Natural killer cell (primary cell): ENCODE data around the gene TNIP3. TPM values are rescaled to one million over a fixed set of nuclear protein-coding genes. Genes with fewer than 3 reads are reported as not detected.
A peak's percentile ranks its signal among the peaks of the same experiment; 100 is the strongest.

Source experiments
- ATAC-seq, 3 donors: fragments of 150-1000 bp in 2 of 3; fragments of 200-7000 bp in 1 of 3; cut with Tn5 transposase; 1 replicate in 1 of 3; 2 replicates in 2 of 3; pipeline ENCODE4 v1.10.0; 2021; ENCODE audit warnings: mild to moderate bottlenecking in 2 of 3, moderate library complexity in 2 of 3
- DNase-seq, 2 donors: peaks; one replicate each; pipeline versions ENCODE4 v3.0.0 to v3.0.0-alpha.2; 2013 to 2021; ENCODE audit warnings: mixed read lengths in 1 of 2
- H3K27ac ChIP-seq: one replicate; pipeline ENCODE4 v1.5.1; 2013; ENCODE audit warnings: mild to moderate bottlenecking, low read length
- H3K27me3 ChIP-seq: one replicate; pipeline ENCODE4 v1.6.1; 2013; ENCODE audit warnings: low read length; ENCODE audit not compliant: control insufficient read depth, insufficient read depth
- H3K36me3 ChIP-seq: one replicate; pipeline ENCODE4 v1.6.1; 2013; ENCODE audit warnings: low read length; ENCODE audit not compliant: control insufficient read depth, insufficient read depth
- H3K4me1 ChIP-seq: one replicate; pipeline ENCODE4 v1.6.1; 2013; ENCODE audit warnings: low read length; ENCODE audit not compliant: control insufficient read depth, insufficient read depth
- H3K4me3 ChIP-seq: one replicate; pipeline ENCODE4 v1.5.1; 2013; ENCODE audit warnings: low read length
- H3K9me3 ChIP-seq: one replicate; pipeline ENCODE4 v1.6.1; 2013; ENCODE audit warnings: low read length; ENCODE audit not compliant: control insufficient read depth, insufficient read depth
- H3K27ac Mint-ChIP-seq, 2 donors: one replicate each; pipeline ENCODE4 v1.8.0; 2022; ENCODE audit warnings: mild to moderate bottlenecking in 2 of 2, mixed read lengths in 2 of 2, moderate library complexity in 1 of 2
- H3K27me3 Mint-ChIP-seq, 2 donors: one replicate each; pipeline ENCODE4 v1.8.0; 2022; ENCODE audit warnings: low read depth in 2 of 2, mixed read lengths in 2 of 2
- H3K36me3 Mint-ChIP-seq: one replicate; pipeline ENCODE4 v1.8.0; 2022; ENCODE audit warnings: mixed read lengths
- H3K4me1 Mint-ChIP-seq, 2 donors: one replicate each; pipeline ENCODE4 v1.8.0; 2022; ENCODE audit warnings: mixed read lengths in 2 of 2
- H3K4me3 Mint-ChIP-seq: one replicate; pipeline ENCODE4 v1.8.0; 2022; ENCODE audit warnings: mild to moderate bottlenecking, moderate library complexity, mixed read lengths
- H3K9me3 Mint-ChIP-seq, 2 donors: one replicate each; pipeline ENCODE4 v1.8.0; 2022; ENCODE audit warnings: mixed read lengths in 2 of 2
- WGBS: methylation state at CpG from one replicate; pipeline ENCODE4 v1.1.7; 2013; ENCODE audit warnings: missing lambda C conversion rate; ENCODE audit not compliant: insufficient coverage; 5-methylcytosine and 5-hydroxymethylcytosine counted together
- intact Hi-C: fragments of 100-400 bp; cut with micrococcal nuclease; formaldehyde crosslinking; loops from one replicate; pipeline ENCODE4 v1.14.2; 2022
- total RNA-seq, 4 donors: library from RNA; stranded (reverse); fragments of 120-200 nt in 1 of 4; gene quantifications; one replicate each; pipeline versions ENCODE4 v1.2.3 to v1.2.4, GENCODE V29; 2013 to 2022
- TF ChIP-seq, protein P1 (sequence below): fragments of 200-600 bp; IDR thresholded peaks from one replicate; pipeline ENCODE4 v1.8.0; 2022; ENCODE audit warnings: antibody characterized with exemption

Gene TNIP3
- total RNA-seq, 3 donors from 2014 or later (not counting 1 experiment from before 2014, with no cell fraction given), result 0.45 to 2.5 (median 0.64) TPM

DNA sequence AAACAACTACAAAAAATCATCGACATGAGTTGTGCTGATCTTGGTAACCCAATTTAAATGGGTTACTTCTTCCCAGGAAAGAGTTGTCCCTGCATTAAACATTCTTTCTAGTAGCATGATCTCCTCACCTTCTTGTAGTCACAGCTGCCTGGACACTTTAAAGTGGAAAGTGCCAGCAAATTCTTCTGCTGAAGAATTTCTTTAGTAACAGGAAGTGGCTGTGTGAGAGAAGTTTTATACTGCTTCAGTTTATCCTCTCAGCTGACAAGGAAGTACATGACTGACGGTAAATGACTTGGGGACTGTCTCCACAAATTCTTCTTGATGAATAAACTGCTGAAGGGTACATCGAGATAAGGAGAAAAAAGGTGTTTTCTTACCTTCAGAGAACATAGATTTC, 18.2 kb upstream of the TNIP3 start:
- H3K27me3 ChIP-seq, result no peaks in the 10 kb centered on the region
- H3K27ac ChIP-seq, result peak overlapping the region; percentile 94
- peak; percentile 73 to 83 (median 74) for ATAC-seq
- WGBS, result 33% methylated on average over 3 of the region's 3 CpGs
- Mint-ChIP-seq H3K27me3 (peaks cover 6 to 7% of the 10 kb centered on the region in 2 donors), H3K4me3 (peak overlapping the region; percentile 88), H3K9me3 (no peaks in the 10 kb centered on the region), H3K4me1 (peaks cover 42 to 56% of the 10 kb centered on the region in 2 donors), H3K36me3 (no peaks in the 10 kb centered on the region), H3K27ac (peak overlapping the region; percentile 77 to 95)
- H3K4me1 ChIP-seq, result peaks cover 16% of the 10 kb centered on the region
- no peaks in the 10 kb centered on the region for H3K9me3 ChIP-seq
- intact Hi-C loops, result loop anchor here (10.0 kb wide), 1 partner anchor 1107 kb away; no protein-coding TSS in a partner anchor
- peak overlapping the region; percentile 32 for H3K4me3 ChIP-seq
- H3K36me3 ChIP-seq, result no peaks in the 10 kb centered on the region
- TF ChIP-seq, protein P1, sequence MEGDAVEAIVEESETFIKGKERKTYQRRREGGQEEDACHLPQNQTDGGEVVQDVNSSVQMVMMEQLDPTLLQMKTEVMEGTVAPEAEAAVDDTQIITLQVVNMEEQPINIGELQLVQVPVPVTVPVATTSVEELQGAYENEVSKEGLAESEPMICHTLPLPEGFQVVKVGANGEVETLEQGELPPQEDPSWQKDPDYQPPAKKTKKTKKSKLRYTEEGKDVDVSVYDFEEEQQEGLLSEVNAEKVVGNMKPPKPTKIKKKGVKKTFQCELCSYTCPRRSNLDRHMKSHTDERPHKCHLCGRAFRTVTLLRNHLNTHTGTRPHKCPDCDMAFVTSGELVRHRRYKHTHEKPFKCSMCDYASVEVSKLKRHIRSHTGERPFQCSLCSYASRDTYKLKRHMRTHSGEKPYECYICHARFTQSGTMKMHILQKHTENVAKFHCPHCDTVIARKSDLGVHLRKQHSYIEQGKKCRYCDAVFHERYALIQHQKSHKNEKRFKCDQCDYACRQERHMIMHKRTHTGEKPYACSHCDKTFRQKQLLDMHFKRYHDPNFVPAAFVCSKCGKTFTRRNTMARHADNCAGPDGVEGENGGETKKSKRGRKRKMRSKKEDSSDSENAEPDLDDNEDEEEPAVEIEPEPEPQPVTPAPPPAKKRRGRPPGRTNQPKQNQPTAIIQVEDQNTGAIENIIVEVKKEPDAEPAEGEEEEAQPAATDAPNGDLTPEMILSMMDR, result no peak
- DNase-seq, result peak in 1 of 2 donors; percentile 73

DNA sequence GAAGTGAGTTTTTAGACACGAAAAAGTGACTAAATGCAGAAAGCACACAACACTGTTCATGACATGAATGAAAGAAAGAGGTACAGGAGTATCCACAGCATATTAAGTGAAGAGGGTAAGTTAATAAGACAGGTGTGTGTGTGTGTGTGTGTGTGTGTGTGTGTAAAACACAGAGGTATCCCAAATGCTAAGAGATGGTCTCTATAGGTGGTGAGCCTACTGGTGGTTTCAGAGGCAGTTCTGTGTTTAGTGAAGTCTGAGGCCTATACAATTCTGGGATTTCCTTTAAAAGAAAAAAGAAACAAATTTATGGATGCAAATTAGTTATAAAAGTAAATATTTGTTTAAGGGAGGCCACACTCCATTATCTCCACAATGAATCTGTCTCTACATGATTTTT, 17.4 kb upstream of the TNIP3 start:
- peak overlapping the region; percentile 32 for H3K4me3 ChIP-seq
- peak overlapping the region; percentile 94 for H3K27ac ChIP-seq
- WGBS, result 50% methylated on average over 1 of the region's 1 CpG
- Mint-ChIP-seq H3K4me1 (peaks cover 42 to 56% of the 10 kb centered on the region in 2 donors), H3K4me3 (peak overlapping the region; percentile 70), H3K27me3 (peaks cover 8 to 9% of the 10 kb centered on the region in 2 donors), H3K9me3 (no peaks in the 10 kb centered on the region), H3K36me3 (no peaks in the 10 kb centered on the region), H3K27ac (peak overlapping the region; percentile 77 to 95)
- H3K9me3 ChIP-seq, result no peaks in the 10 kb centered on the region
- TF ChIP-seq, protein P1, result no peak
- ATAC-seq, result no peak
- intact Hi-C loops, result loop anchor here (10.0 kb wide), 1 partner anchor 1107 kb away; no protein-coding TSS in a partner anchor
- H3K4me1 ChIP-seq, result peaks cover 16% of the 10 kb centered on the region
- peak in 1 of 2 donors; percentile 49 for DNase-seq
- H3K36me3 ChIP-seq, result no peaks in the 10 kb centered on the region
- H3K27me3 ChIP-seq, result no peaks in the 10 kb centered on the region

DNA sequence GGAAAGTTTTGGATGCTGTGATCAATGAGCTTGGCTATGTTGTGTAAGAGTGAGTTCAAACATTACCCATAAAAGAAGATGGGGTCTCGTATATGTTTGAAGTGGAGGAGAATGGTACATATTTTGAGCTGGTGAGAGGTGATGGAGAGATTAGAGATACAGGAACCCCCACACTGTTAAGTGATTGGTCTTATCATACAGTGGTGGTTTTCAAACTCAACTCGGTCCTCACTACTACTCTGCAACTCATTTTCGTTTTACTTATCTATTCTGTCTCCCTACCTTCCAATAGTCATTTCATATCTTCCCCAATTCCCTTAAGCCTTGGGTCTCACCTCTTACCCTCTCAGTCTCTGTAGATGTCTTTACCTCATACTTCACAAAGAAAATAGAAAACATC, 16.4 kb upstream of the TNIP3 start:
- no peaks in the 10 kb centered on the region for H3K36me3 ChIP-seq
- no peaks in the 10 kb centered on the region for H3K9me3 ChIP-seq
- peaks cover 36 to 48% of the 10 kb centered on the region in 2 donors for H3K4me1 Mint-ChIP-seq
- intact Hi-C loops, result loop anchor here (10.0 kb wide), 1 partner anchor 1106 kb away; no protein-coding TSS in a partner anchor
- H3K27ac ChIP-seq, result peak overlapping the region; percentile 94
- peaks cover 8 to 9% of the 10 kb centered on the region in 2 donors for H3K27me3 Mint-ChIP-seq
- H3K4me1 ChIP-seq, result peaks cover 12% of the 10 kb centered on the region
- no peaks in the 10 kb centered on the region for H3K9me3 Mint-ChIP-seq
- H3K27me3 ChIP-seq, result no peaks in the 10 kb centered on the region
- H3K36me3 Mint-ChIP-seq, result no peaks in the 10 kb centered on the region
- no peak for ATAC-seq
- DNase-seq, result peak in 1 of 2 donors; percentile 39
- TF ChIP-seq, protein P1, result no peak
- peak overlapping the region; percentile 77 to 95 for H3K27ac Mint-ChIP-seq
- no peak overlapping the region for H3K4me3 ChIP-seq
- H3K4me3 Mint-ChIP-seq, result peak overlapping the region; percentile 70
- WGBS, result 76% methylated on average over 3 of the region's 3 CpGs
